ENCODE results near the gene CSMD2. TPM values are rescaled to one million over a fixed set of nuclear protein-coding genes. Genes with fewer than 3 reads are reported as not detected.

CSMD2 gene
- total and polyA plus RNA-seq, 2 donors from 2014 or later = 0.47 TPM; not detected in 1

GRCh38 chr1:33630686-33631085, 534.3 kb downstream of the CSMD2 start:
- TF ChIP-seq CTCF (IDR thresholded peaks at IDR 0.05; ENCODE audit: borderline replicate concordance, extremely low read depth, insufficient read depth) = no peak
- Histone ChIP-seq H3K27ac (ENCODE audit: low read depth in 2 of 2, low read length in 2 of 2) (no peak overlapping the region), H3K9ac (ENCODE audit: low read length in 3 of 3) (no peak overlapping the region), H3K9me3 (ENCODE audit: control insufficient read depth in 2 of 3, insufficient read depth in 1 of 3, low read length in 3 of 3) (no peaks in the 10 kb centered on the region), H3K36me3 (ENCODE audit: control insufficient read depth in 2 of 3, insufficient read depth in 3 of 3, low read length in 3 of 3) (no peaks in the 10 kb centered on the region), H3K4me3 (ENCODE audit: low read length in 3 of 3) (no peak overlapping the region), H3K27me3 (ENCODE audit: control insufficient read depth, insufficient read depth, low read length) (peaks cover 3% of the 10 kb centered on the region), H3K4me1 (ENCODE audit: control insufficient read depth in 2 of 3, insufficient read depth in 2 of 3, low read depth in 1 of 3, low read length in 3 of 3) (no peaks in the 10 kb centered on the region)
- intact Hi-C loops (cut with DNase I) = no loop called here
- DNase-seq (no peak), FAIRE-seq (no peak)

- H3K4me3 ChIP-seq (ENCODE audit: low read length in 3 of 3) = no peak overlapping the region
- no peak for TF ChIP-seq CTCF (IDR thresholded peaks at IDR 0.05; ENCODE audit: borderline replicate concordance, extremely low read depth, insufficient read depth)
- no peak for FAIRE-seq
- no peak for DNase-seq
- H3K4me1 ChIP-seq (ENCODE audit: control insufficient read depth in 2 of 3, insufficient read depth in 2 of 3, low read depth in 1 of 3, low read length in 3 of 3) = no peaks in the 10 kb centered on the region
- H3K27ac ChIP-seq (ENCODE audit: low read depth in 2 of 2, low read length in 2 of 2) = no peak overlapping the region
- H3K27me3 ChIP-seq (ENCODE audit: control insufficient read depth, insufficient read depth, low read length) = no peaks in the 10 kb centered on the region
- no peaks in the 10 kb centered on the region for H3K9me3 ChIP-seq (ENCODE audit: control insufficient read depth in 2 of 3, insufficient read depth in 1 of 3, low read length in 3 of 3)
- intact Hi-C loops (cut with DNase I) = no loop called here
- no peak overlapping the region for H3K9ac ChIP-seq (ENCODE audit: low read length in 3 of 3)
- no peaks in the 10 kb centered on the region for H3K36me3 ChIP-seq (ENCODE audit: control insufficient read depth in 2 of 3, insufficient read depth in 3 of 3, low read length in 3 of 3)
Observed at GRCh38 chr1:33626801-33627200, 538.2 kb downstream of the CSMD2 start.

- TF ChIP-seq CTCF (IDR thresholded peaks at IDR 0.05; ENCODE audit: borderline replicate concordance, extremely low read depth, insufficient read depth) = no peak
- no peaks in the 10 kb centered on the region for H3K4me1 ChIP-seq (ENCODE audit: control insufficient read depth in 2 of 3, insufficient read depth in 2 of 3, low read depth in 1 of 3, low read length in 3 of 3)
- DNase-seq (no peak), FAIRE-seq (no peak)
- intact Hi-C loops (cut with DNase I) = no loop called here
- H3K9ac ChIP-seq (ENCODE audit: low read length in 3 of 3) = no peak overlapping the region
- no peak overlapping the region for H3K4me3 ChIP-seq (ENCODE audit: low read length in 3 of 3)
- H3K36me3 ChIP-seq (ENCODE audit: control insufficient read depth in 2 of 3, insufficient read depth in 3 of 3, low read length in 3 of 3) = no peaks in the 10 kb centered on the region
- no peaks in the 10 kb centered on the region for H3K27me3 ChIP-seq (ENCODE audit: control insufficient read depth, insufficient read depth, low read length)
- H3K9me3 ChIP-seq (ENCODE audit: control insufficient read depth in 2 of 3, insufficient read depth in 1 of 3, low read length in 3 of 3) = no peaks in the 10 kb centered on the region
- no peak overlapping the region for H3K27ac ChIP-seq (ENCODE audit: low read depth in 2 of 2, low read length in 2 of 2)
Observed at GRCh38 chr1:33624991-33625870, 539.8 kb downstream of the CSMD2 start.

All from kidney (tissue), 14 donors.